ENCODE results near the gene MACROD2. TPM values are rescaled to one million over a fixed set of nuclear protein-coding genes. Genes with fewer than 3 reads are reported as not detected.
A peak's percentile ranks its signal among the peaks of the same experiment; 100 is the strongest.

The MACROD2 gene
- total RNA-seq, 1 donor from 2014 or later = 1.6 TPM

DNA sequence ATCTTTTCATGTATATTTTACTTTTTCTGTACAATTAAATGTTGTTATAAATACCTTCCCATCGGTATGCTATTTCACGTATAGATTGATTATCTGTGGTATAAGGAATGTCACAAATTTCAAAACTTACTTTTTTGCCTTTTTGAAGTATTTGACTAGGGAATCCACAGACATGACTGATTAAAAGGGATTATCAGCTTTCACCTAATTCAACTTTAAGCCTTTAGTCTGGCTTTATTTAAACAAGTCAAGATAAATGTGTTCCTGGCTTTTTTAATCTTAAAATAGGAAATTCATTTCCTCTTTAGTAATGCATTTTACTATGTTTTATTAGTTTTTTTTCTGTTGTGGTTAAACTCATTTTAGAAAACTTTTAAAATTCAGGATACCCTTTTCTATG lies 160.0 kb downstream of the MACROD2 start:
- no peak for FAIRE-seq
- Histone ChIP-seq H3K36me3 (ENCODE audit: control insufficient read depth, insufficient read depth, low read length) (no peaks in the 10 kb centered on the region), H3K4me3 (ENCODE audit: low read depth, low read length) (no peak overlapping the region), H3K27me3 (ENCODE audit: control insufficient read depth, insufficient read depth, low read length) (no peaks in the 10 kb centered on the region)
- TF ChIP-seq CTCF (IDR thresholded peaks at IDR 0.05; ENCODE audit: insufficient read depth, low read length, severe bottlenecking) = no peak
- DNase-seq (ENCODE audit: low read depth) = no peak

DNA sequence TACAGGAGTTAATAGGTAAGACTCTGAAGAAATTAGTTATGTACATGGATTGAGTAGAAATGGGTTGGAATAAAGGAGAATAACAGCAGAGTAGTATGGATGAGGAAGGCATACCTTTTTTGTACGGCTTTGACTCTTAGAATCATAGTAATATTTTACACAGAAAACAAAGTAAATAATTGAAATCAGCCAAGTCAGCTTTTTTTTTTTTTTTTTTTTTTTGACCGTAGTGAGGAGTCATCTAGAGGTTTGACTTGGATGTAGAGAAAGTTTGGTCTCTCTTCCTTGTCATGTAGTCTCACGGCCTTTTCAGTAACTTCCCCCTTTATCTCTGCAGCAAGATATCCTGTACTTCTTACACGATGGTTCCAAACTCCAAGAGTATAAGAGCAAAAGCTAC lies 183.2 kb downstream of the MACROD2 start:
- no peak for TF ChIP-seq CTCF (IDR thresholded peaks at IDR 0.05; ENCODE audit: insufficient read depth, low read length, severe bottlenecking)
- no peaks in the 10 kb centered on the region for H3K27me3 ChIP-seq (ENCODE audit: control insufficient read depth, insufficient read depth, low read length)
- DNase-seq (ENCODE audit: low read depth) (no peak), FAIRE-seq (no peak)
- H3K4me3 ChIP-seq (ENCODE audit: low read depth, low read length) = no peak overlapping the region
- no peaks in the 10 kb centered on the region for H3K36me3 ChIP-seq (ENCODE audit: control insufficient read depth, insufficient read depth, low read length)

GRCh38 chr20:14178952-14179351 lies 183.6 kb downstream of the MACROD2 start:
- H3K4me3 ChIP-seq (ENCODE audit: low read depth, low read length) = no peak overlapping the region
- DNase-seq (ENCODE audit: low read depth) (peak; percentile 35), FAIRE-seq (no peak)
- H3K36me3 ChIP-seq (ENCODE audit: control insufficient read depth, insufficient read depth, low read length) = no peaks in the 10 kb centered on the region
- no peaks in the 10 kb centered on the region for H3K27me3 ChIP-seq (ENCODE audit: control insufficient read depth, insufficient read depth, low read length)
- TF ChIP-seq CTCF (IDR thresholded peaks at IDR 0.05; ENCODE audit: insufficient read depth, low read length, severe bottlenecking) = no peak

DNA sequence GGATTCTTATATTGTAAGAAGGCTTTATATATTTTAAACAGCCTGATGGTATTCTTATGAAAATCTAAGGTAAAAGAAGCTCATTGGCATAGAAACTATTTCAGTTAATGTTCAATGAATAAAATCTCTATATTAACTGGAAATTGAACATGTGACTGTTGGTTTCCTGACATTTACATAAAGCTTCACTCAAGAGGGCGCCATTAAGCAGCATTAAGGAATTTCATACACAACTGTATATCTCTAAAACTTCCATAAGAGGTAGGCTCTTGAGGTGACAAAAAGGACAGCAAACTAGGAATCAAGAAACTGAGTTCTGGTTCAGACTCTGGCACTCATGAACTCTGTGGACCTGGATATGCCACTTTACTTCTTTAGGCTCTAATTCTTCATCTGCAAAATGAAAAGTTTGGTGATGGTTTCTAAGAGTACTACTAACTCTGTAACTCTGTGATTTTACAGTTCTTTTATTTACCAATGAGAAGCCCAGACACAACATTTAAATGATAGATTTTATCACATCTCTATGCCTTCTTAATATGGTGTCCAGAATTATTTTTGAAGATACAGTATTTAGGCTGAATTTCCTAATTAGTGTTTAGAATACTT lies 194.6 kb downstream of the MACROD2 start:
- H3K36me3 ChIP-seq (ENCODE audit: control insufficient read depth, insufficient read depth, low read length) = no peaks in the 10 kb centered on the region
- TF ChIP-seq CTCF (IDR thresholded peaks at IDR 0.05; ENCODE audit: insufficient read depth, low read length, severe bottlenecking) = peak; percentile 31
- no peak overlapping the region for H3K4me3 ChIP-seq (ENCODE audit: low read depth, low read length)
- no peak for FAIRE-seq
- DNase-seq (ENCODE audit: low read depth) = peak; percentile 68
- H3K27me3 ChIP-seq (ENCODE audit: control insufficient read depth, insufficient read depth, low read length) = no peaks in the 10 kb centered on the region

- H3K36me3 ChIP-seq (ENCODE audit: control insufficient read depth, insufficient read depth, low read length) = no peaks in the 10 kb centered on the region
- FAIRE-seq (no peak), DNase-seq (ENCODE audit: low read depth) (no peak)
- no peak overlapping the region for H3K4me3 ChIP-seq (ENCODE audit: low read depth, low read length)
- TF ChIP-seq CTCF (IDR thresholded peaks at IDR 0.05; ENCODE audit: insufficient read depth, low read length, severe bottlenecking) = no peak
- H3K27me3 ChIP-seq (ENCODE audit: control insufficient read depth, insufficient read depth, low read length) = no peaks in the 10 kb centered on the region
Measured at GRCh38 chr20:14191559-14191958, 196.2 kb downstream of the MACROD2 start.

DNA sequence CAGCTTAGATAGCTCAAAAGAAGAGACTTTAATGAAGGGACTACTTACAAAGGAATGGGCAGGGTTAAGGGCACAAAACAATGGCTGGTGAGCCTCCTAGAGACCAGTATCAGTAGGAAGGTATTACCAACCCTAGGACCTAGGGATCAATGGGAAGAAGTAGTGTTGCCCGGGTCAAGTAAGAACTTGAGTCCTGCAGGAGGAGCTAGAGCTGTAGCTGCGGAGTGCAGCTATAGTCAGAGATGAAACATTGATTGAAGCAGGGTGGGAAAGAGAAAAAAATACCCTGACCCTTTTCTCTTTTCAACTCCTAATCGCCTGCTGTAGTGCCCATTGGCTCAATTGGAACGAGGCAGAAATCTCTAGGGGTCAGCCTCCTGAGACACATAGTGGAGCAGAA lies 198.1 kb downstream of the MACROD2 start:
- TF ChIP-seq CTCF (IDR thresholded peaks at IDR 0.05; ENCODE audit: insufficient read depth, low read length, severe bottlenecking) = no peak
- no peak for FAIRE-seq

More for the DNA sequence above, 198.1 kb downstream of the MACROD2 start:
- Histone ChIP-seq H3K4me3 (ENCODE audit: low read depth, low read length) (no peak overlapping the region), H3K36me3 (ENCODE audit: control insufficient read depth, insufficient read depth, low read length) (no peaks in the 10 kb centered on the region), H3K27me3 (ENCODE audit: control insufficient read depth, insufficient read depth, low read length) (no peaks in the 10 kb centered on the region)
- no peak for DNase-seq (ENCODE audit: low read depth)

Measured in bronchial epithelial cell (primary cell).